RWPE1 (cell line): Measurements from ENCODE around the gene C1S.

Source experiments
- CTCF ChIA-PET: fragments of 350-600 bp; sonication (Branson Sonifier 250); formaldehyde crosslinking; extraction: SDS; loops from one replicate; lab custom pipeline; 2021; lab: Yijun Ruan, JAX
- POLR2A ChIA-PET: fragments of 400-600 bp; formaldehyde crosslinking; extraction: SDS; loops from one replicate; lab custom pipeline; 2020; ENCODE audit warnings: antibody characterized with exemption; ENCODE audit not compliant: low non-redundant PET; lab: Yijun Ruan, JAX
- DNase-seq: peaks from one replicate; pipeline ENCODE4 v3.0.0; 2012; ENCODE audit warnings: low spot score
- H3K27ac ChIP-seq: fragments of 450-650 bp; 2 replicates; pipeline ENCODE4 v1.5.1; 2017
- TF ChIP-seq, protein P1 (sequence below): fragments of 450-650 bp; conservative IDR thresholded peaks from 2 replicates; pipeline ENCODE4 v1.5.1; 2017; ENCODE audit warnings: low read depth, mild to moderate bottlenecking

The C1S gene

DNA sequence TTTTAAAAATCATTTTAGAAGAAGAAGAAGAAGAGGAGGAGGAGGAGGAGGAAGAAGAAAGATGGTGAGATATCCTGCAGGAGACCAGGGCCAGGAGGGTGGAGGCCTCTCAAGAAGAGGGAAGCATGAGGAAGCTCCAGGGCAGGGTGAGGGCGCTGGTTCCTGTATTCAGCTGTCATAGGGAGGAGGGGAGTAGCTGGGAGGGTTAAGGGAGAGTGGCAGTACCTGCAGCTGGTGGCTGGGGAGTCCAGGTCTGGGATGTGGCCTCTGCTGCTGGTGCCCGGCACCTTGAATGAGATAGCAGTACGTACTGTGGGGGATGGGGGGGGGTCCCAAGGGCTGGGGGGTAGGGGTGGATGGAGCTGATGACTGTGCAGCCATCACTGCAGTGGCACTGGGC is 58.4 kb downstream of the C1S start:
- DNase-seq, result no peak
- POLR2A ChIA-PET, result interaction anchor here (0.5 kb wide), 1 partner anchor 773 kb away, joined by 7 read pairs; no protein-coding TSS in a partner anchor
- CTCF ChIA-PET, result no interaction called here
- TF ChIP-seq, protein P1, sequence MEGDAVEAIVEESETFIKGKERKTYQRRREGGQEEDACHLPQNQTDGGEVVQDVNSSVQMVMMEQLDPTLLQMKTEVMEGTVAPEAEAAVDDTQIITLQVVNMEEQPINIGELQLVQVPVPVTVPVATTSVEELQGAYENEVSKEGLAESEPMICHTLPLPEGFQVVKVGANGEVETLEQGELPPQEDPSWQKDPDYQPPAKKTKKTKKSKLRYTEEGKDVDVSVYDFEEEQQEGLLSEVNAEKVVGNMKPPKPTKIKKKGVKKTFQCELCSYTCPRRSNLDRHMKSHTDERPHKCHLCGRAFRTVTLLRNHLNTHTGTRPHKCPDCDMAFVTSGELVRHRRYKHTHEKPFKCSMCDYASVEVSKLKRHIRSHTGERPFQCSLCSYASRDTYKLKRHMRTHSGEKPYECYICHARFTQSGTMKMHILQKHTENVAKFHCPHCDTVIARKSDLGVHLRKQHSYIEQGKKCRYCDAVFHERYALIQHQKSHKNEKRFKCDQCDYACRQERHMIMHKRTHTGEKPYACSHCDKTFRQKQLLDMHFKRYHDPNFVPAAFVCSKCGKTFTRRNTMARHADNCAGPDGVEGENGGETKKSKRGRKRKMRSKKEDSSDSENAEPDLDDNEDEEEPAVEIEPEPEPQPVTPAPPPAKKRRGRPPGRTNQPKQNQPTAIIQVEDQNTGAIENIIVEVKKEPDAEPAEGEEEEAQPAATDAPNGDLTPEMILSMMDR, result no peak
- no peak overlapping the region for H3K27ac ChIP-seq

DNA sequence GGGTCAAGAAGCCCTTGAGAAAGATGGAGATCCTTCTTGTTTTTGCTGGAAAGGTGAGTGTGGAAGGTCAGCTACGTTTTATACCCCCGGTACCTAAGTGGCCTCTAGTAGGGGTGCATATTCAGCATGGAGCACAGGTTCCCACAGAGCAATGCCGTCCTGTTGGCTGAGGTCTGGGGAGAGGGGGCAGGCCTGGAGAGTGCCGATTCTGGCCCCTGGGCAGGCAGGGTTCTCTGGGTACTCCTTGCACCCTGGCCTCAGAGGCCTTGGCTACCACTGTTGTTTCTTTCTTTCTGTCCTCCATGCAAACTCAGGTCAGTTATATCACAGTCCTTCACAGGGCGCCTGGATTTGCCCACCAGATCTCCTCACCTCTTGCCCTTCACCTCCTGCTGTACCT is 59.6 kb downstream of the C1S start:
- ChIA-PET POLR2A (no interaction called here), CTCF (interaction anchor here (0.8 kb wide), 1 partner anchor 11 kb away, joined by 3 read pairs; the partner anchor contains the start of gene C1RL)
- DNase-seq, result no peak

More for the DNA sequence above, 59.6 kb downstream of the C1S start:
- H3K27ac ChIP-seq, result no peak overlapping the region
- TF ChIP-seq, protein P1, result no peak
